ENCODE measurements around the gene LINC01488.

The LINC01488 gene

DNA sequence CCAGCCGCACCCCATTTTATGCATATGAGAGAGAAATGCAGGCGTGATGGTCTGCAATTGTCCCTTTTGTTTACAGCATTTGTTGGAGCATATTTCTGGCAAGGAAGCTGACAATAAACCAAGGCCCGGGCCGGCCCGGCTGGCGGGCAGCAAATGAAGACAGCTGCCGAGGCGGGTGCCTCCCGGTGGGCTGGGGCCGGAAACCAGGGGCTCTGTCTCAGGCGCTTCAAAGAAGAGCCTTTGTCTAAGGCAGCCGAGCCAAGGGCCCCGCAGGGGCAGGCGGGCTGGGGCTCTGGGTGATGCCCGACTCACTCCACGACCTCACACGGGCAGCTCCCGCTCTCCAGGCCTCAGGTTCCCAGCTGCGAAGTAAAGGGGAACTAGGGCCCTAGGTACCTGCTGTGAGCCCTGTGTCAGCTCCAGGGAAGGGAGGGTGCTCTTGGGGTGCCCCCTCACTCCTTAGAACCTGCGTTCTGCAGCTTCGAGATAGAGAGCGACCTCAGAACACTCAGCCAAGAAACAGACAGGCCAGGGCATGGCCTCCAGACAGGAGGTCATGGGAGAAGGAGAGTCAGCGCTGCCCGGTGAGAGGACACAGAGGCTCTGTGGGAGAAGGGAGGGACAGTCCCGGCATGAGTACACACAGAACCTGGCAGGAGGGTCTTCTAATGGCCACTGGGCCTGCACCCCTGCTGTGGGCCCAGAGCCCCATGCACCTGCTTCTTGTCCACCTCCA, 2.4 kb downstream of the LINC01488 start:
- Histone ChIP-seq H3K18ac (ENCODE audit: low read length) (no peak overlapping the region), H3K36me3 (ENCODE audit: control insufficient read depth in 1 of 2, insufficient read depth in 2 of 2, low read length in 2 of 2) (no peaks in the 10 kb centered on the region), H2BK12ac (ENCODE audit: low read length) (peak overlapping the region; percentile 4), H3K27ac (ENCODE audit: low read depth, low read length) (no peak overlapping the region), H3K4me2 (ENCODE audit: low read length) (no peak overlapping the region), H4K91ac (ENCODE audit: low read depth, low read length) (peak overlapping the region; percentile 0), H3K4me1 (ENCODE audit: control insufficient read depth in 1 of 2, insufficient read depth in 2 of 2, low read length in 2 of 2) (peaks cover 16 to 17% of the 10 kb centered on the region in 2 experiments), H3K27me3 (ENCODE audit: insufficient read depth, low read length) (no peaks in the 10 kb centered on the region), H3K79me1 (ENCODE audit: low read length) (peaks cover 6% of the 10 kb centered on the region), H3K14ac (ENCODE audit: low read length) (peak overlapping the region; percentile 4), H4K12ac (ENCODE audit: low read depth, low read length) (no peak overlapping the region), H2AFZ (ENCODE audit: insufficient read depth, low read length, poor library complexity) (no peak overlapping the region), H3K23ac (ENCODE audit: low read length) (no peak overlapping the region), H3K4ac (ENCODE audit: low read depth, low read length) (no peak overlapping the region), H3K79me2 (ENCODE audit: control insufficient read depth, insufficient read depth, low read length, poor library complexity) (no peaks in the 10 kb centered on the region), H2AK5ac (ENCODE audit: low read length) (peak overlapping the region; percentile 1), H2BK5ac (ENCODE audit: low read depth, low read length, poor library complexity) (no peak overlapping the region), H3K9me3 (ENCODE audit: insufficient read depth, low read depth, low read length) (no peaks in the 10 kb centered on the region), H2BK120ac (ENCODE audit: insufficient read depth, low read length, poor library complexity) (peak overlapping the region; percentile 2), H4K8ac (ENCODE audit: low read depth, low read length) (no peak overlapping the region), H3K9ac (ENCODE audit: low read length) (no peak overlapping the region), H3K4me3 (ENCODE audit: low read depth, low read length) (no peak overlapping the region)
- no CpG with 5 or more reads among the region's 25 CpGs for WGBS (ENCODE audit: extremely low coverage, insufficient coverage, insufficient read length)
- no peak for DNase-seq

DNA sequence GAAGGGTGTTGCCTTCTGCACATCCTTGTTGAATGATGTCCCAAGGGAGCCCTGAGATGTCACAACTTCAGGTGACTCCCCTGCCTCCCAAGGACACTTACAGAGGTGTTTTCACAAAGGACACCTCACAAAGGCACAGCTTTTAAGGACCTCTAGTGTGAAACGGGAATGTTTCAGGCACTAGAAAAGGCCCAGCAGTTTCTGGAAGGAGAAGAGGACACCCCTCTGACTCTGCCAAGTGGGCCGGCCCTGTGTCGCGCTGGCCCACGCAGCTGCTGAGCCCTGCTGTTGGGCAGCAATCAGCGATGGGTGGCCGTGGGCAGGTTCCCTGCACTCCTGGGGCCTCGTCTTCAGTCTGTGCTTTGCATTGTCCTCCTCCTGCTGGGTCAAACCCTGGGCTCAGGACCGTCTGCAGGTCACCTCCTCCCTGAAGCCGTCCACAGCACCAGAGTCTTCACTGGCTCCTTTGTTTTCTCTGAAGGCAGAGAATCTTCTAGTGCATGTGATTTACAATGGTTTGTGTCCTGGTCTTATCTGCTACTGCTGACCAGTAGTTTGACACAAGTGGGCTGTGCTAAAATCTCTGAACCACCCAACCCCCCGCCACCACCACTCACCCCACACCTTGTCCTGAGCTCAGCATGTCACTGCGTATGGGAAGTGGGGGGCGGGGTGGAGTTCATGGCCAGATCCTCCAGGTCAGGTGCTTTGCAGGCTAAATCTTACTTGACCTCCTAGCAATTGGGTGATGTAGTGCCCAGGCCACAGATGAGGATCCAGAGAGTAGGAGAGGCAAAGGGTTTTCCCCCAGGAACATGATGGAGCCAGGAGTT, 3.2 kb downstream of the LINC01488 start:
- H3K4ac ChIP-seq (ENCODE audit: low read depth, low read length) = no peak overlapping the region
- H3K79me1 ChIP-seq (ENCODE audit: low read length) = peaks cover 6% of the 10 kb centered on the region
- no CpG with 5 or more reads among the region's 13 CpGs for WGBS (ENCODE audit: extremely low coverage, insufficient coverage, insufficient read length)
- H3K27me3 ChIP-seq (ENCODE audit: insufficient read depth, low read length) = no peaks in the 10 kb centered on the region
- no peaks in the 10 kb centered on the region for H3K9me3 ChIP-seq (ENCODE audit: insufficient read depth, low read depth, low read length)
- peak overlapping the region; percentile 3 for H2AK5ac ChIP-seq (ENCODE audit: low read length)
- peak overlapping the region; percentile 7 for H2BK12ac ChIP-seq (ENCODE audit: low read length)
- H4K91ac ChIP-seq (ENCODE audit: low read depth, low read length) = peak overlapping the region; percentile 6
- peak overlapping the region; percentile 55 for H2BK120ac ChIP-seq (ENCODE audit: insufficient read depth, low read length, poor library complexity)
- H3K36me3 ChIP-seq (ENCODE audit: control insufficient read depth in 1 of 2, insufficient read depth in 2 of 2, low read length in 2 of 2) = no peaks in the 10 kb centered on the region
- no peak overlapping the region for H4K8ac ChIP-seq (ENCODE audit: low read depth, low read length)
- peaks cover 17 to 18% of the 10 kb centered on the region in 2 experiments for H3K4me1 ChIP-seq (ENCODE audit: control insufficient read depth in 1 of 2, insufficient read depth in 2 of 2, low read length in 2 of 2)
- H3K18ac ChIP-seq (ENCODE audit: low read length) = peak overlapping the region; percentile 42
- no peak overlapping the region for H3K27ac ChIP-seq (ENCODE audit: low read depth, low read length)
- no peak overlapping the region for H3K9ac ChIP-seq (ENCODE audit: low read length)
- no peak overlapping the region for H3K4me3 ChIP-seq (ENCODE audit: low read depth, low read length)
- H4K12ac ChIP-seq (ENCODE audit: low read depth, low read length) = no peak overlapping the region
- no peak for DNase-seq
- H2BK5ac ChIP-seq (ENCODE audit: low read depth, low read length, poor library complexity) = peak overlapping the region; percentile 42
- H3K4me2 ChIP-seq (ENCODE audit: low read length) = no peak overlapping the region
- H3K79me2 ChIP-seq (ENCODE audit: control insufficient read depth, insufficient read depth, low read length, poor library complexity) = no peaks in the 10 kb centered on the region
- H3K14ac ChIP-seq (ENCODE audit: low read length) = peak overlapping the region; percentile 26
- H3K23ac ChIP-seq (ENCODE audit: low read length) = no peak overlapping the region
- no peak overlapping the region for H2AFZ ChIP-seq (ENCODE audit: insufficient read depth, low read length, poor library complexity)

DNA sequence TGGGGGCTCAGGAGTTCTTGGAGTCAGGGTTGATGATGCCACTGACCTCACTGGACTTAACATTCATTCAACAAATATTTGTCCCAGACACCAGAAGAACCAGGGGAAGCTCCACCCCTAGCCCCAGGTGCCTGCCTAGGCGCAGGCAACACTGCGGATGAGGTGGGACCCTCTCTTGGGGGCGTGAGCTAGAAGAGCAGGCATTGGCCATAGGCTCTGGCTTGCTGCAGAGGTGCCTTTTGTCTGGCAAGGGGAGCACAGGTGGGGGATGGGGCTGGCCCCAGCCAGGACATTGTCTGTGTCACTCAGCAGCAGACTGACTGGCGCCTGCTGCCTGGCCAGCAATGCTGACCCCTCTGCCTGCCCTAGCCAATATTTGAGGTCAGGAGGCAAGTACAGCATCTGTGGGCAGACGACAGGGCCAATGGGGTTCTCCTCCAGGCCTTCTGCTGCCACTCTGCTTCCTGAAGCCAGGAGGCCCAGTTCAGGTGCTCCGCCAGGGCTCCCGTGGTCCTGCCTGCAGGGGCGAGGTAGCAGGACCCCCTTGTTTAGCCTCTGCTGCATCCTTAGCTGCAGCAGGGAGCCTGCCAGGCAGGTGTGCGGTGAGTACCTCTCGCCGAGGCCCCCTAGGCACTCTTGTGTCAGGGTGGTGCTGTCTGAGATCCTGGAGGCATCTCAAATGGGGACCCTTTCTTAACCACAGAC, 4.0 kb downstream of the LINC01488 start:
- peak overlapping the region; percentile 31 for H3K27ac ChIP-seq (ENCODE audit: low read depth, low read length)
- H2AK5ac ChIP-seq (ENCODE audit: low read length) = no peak overlapping the region
- peaks cover 6% of the 10 kb centered on the region for H3K79me1 ChIP-seq (ENCODE audit: low read length)
- no peaks in the 10 kb centered on the region for H3K27me3 ChIP-seq (ENCODE audit: insufficient read depth, low read length)
- peak overlapping the region; percentile 38 for H2BK12ac ChIP-seq (ENCODE audit: low read length)
- no peak overlapping the region for H4K8ac ChIP-seq (ENCODE audit: low read depth, low read length)
- peaks cover 3% of the 10 kb centered on the region for H3K9me3 ChIP-seq (ENCODE audit: insufficient read depth, low read depth, low read length)
- WGBS (ENCODE audit: extremely low coverage, insufficient coverage, insufficient read length) = no CpG with 5 or more reads among the region's 11 CpGs
- no peak overlapping the region for H4K12ac ChIP-seq (ENCODE audit: low read depth, low read length)
- H3K4me2 ChIP-seq (ENCODE audit: low read length) = no peak overlapping the region
- no peaks in the 10 kb centered on the region for H3K36me3 ChIP-seq (ENCODE audit: control insufficient read depth in 1 of 2, insufficient read depth in 2 of 2, low read length in 2 of 2)
- peaks cover 17 to 18% of the 10 kb centered on the region in 2 experiments for H3K4me1 ChIP-seq (ENCODE audit: control insufficient read depth in 1 of 2, insufficient read depth in 2 of 2, low read length in 2 of 2)
- no peak overlapping the region for H2AFZ ChIP-seq (ENCODE audit: insufficient read depth, low read length, poor library complexity)
- H3K14ac ChIP-seq (ENCODE audit: low read length) = no peak overlapping the region
- no peak overlapping the region for H3K4me3 ChIP-seq (ENCODE audit: low read depth, low read length)
- H2BK5ac ChIP-seq (ENCODE audit: low read depth, low read length, poor library complexity) = peak overlapping the region; percentile 42
- H3K9ac ChIP-seq (ENCODE audit: low read length) = no peak overlapping the region
- H3K18ac ChIP-seq (ENCODE audit: low read length) = no peak overlapping the region
- H4K91ac ChIP-seq (ENCODE audit: low read depth, low read length) = peak overlapping the region; percentile 9
- DNase-seq = peak in 1 of 2 donors; percentile 27
- no peak overlapping the region for H3K23ac ChIP-seq (ENCODE audit: low read length)
- no peak overlapping the region for H3K4ac ChIP-seq (ENCODE audit: low read depth, low read length)
- H3K79me2 ChIP-seq (ENCODE audit: control insufficient read depth, insufficient read depth, low read length, poor library complexity) = no peaks in the 10 kb centered on the region
- H2BK120ac ChIP-seq (ENCODE audit: insufficient read depth, low read length, poor library complexity) = no peak overlapping the region

DNA sequence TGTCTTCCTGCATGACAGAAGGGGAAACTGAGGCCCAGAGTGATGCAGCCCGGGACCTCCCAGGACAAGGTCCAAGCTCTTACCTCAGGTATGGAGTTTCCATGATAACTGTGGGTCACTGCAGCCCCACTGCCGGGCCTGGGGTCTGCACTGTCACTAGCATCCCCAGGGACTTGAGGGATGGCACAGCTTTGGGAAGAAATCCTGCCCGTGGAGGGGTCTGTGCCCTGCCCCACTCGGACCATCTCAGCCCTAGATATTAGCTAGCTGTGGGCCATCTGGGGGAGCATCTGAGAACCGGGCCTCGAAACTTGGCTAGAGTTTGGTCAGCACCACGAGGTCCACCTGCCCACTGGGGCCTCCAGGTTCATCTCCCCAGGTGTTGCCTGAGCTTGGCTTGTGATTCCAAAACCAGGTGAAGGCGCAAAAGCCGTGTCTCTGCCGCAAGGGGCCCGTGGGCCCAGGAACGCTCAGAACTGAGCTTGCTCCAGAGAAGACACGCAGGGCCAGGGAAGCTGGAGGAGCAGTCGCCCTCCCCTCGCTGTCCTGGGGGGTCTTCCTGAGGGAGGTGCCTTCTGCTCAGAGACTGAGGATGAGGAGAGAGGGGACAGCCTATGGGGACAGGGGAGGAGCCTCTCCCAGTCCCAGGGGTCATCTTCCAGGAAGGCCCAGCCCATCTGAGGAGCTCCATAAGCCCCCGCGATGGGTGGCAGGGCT, 4.8 kb downstream of the LINC01488 start:
- H4K91ac ChIP-seq (ENCODE audit: low read depth, low read length) = peak overlapping the region; percentile 46
- no peak overlapping the region for H3K4ac ChIP-seq (ENCODE audit: low read depth, low read length)
- no peak overlapping the region for H2AK5ac ChIP-seq (ENCODE audit: low read length)
- no peaks in the 10 kb centered on the region for H3K27me3 ChIP-seq (ENCODE audit: insufficient read depth, low read length)
- H3K4me2 ChIP-seq (ENCODE audit: low read length) = no peak overlapping the region
- H2BK12ac ChIP-seq (ENCODE audit: low read length) = peak overlapping the region; percentile 38
- H4K12ac ChIP-seq (ENCODE audit: low read depth, low read length) = no peak overlapping the region
- peaks cover 3% of the 10 kb centered on the region for H3K9me3 ChIP-seq (ENCODE audit: insufficient read depth, low read depth, low read length)
- peak overlapping the region; percentile 43 for H2BK120ac ChIP-seq (ENCODE audit: insufficient read depth, low read length, poor library complexity)
- H3K36me3 ChIP-seq (ENCODE audit: control insufficient read depth in 1 of 2, insufficient read depth in 2 of 2, low read length in 2 of 2) = no peaks in the 10 kb centered on the region
- H3K79me2 ChIP-seq (ENCODE audit: control insufficient read depth, insufficient read depth, low read length, poor library complexity) = no peaks in the 10 kb centered on the region
- H3K14ac ChIP-seq (ENCODE audit: low read length) = peak overlapping the region; percentile 3
- peaks cover 6% of the 10 kb centered on the region for H3K79me1 ChIP-seq (ENCODE audit: low read length)
- no peak overlapping the region for H2BK5ac ChIP-seq (ENCODE audit: low read depth, low read length, poor library complexity)
- H3K9ac ChIP-seq (ENCODE audit: low read length) = no peak overlapping the region
- H3K23ac ChIP-seq (ENCODE audit: low read length) = no peak overlapping the region
- H3K27ac ChIP-seq (ENCODE audit: low read depth, low read length) = no peak overlapping the region
- H3K4me3 ChIP-seq (ENCODE audit: low read depth, low read length) = no peak overlapping the region
- no CpG with 5 or more reads among the region's 17 CpGs for WGBS (ENCODE audit: extremely low coverage, insufficient coverage, insufficient read length)
- H2AFZ ChIP-seq (ENCODE audit: insufficient read depth, low read length, poor library complexity) = no peak overlapping the region
- H3K18ac ChIP-seq (ENCODE audit: low read length) = no peak overlapping the region
- no peak for DNase-seq
- H4K8ac ChIP-seq (ENCODE audit: low read depth, low read length) = no peak overlapping the region
- H3K4me1 ChIP-seq (ENCODE audit: control insufficient read depth in 1 of 2, insufficient read depth in 2 of 2, low read length in 2 of 2) = peaks cover 17 to 18% of the 10 kb centered on the region in 2 experiments
